SK-N-MC (cell line): ENCODE measurements around the gene NTRK2.

ENCODE experiments used
- DNase-seq: peaks from one replicate; pipeline ENCODE4 v3.0.0-alpha.2; 2011; ENCODE audit warnings: low read depth, low spot score
- H3K27ac ChIP-seq: fragments of 200-600 bp; sonication (generic); 2 replicates; pipeline ENCODE4 v1.5.1; 2016; ENCODE audit warnings: mixed run types
- H3K36me3 ChIP-seq: fragments of 200-600 bp; sonication (generic); 2 replicates; pipeline ENCODE4 v1.6.1; 2017; ENCODE audit warnings: antibody characterized with exemption, low read length, mixed read lengths; ENCODE audit not compliant: insufficient read depth
- H3K4me3 ChIP-seq: fragments of 200-600 bp; sonication (generic); 2 replicates; pipeline ENCODE4 v1.5.1; 2016
- H3K9ac ChIP-seq: fragments of 200-600 bp; sonication (generic); 2 replicates; pipeline ENCODE4 v1.8.0; 2017; ENCODE audit warnings: mixed run types, mixed read lengths; ENCODE audit not compliant: insufficient read length
- H3K9me3 ChIP-seq: fragments of 200-600 bp; sonication (generic); 2 replicates; pipeline ENCODE4 v1.6.1; 2017; ENCODE audit warnings: low read depth, mild to moderate bottlenecking, antibody characterized with exemption, low read length, moderate library complexity, mixed read lengths
- EZH2 ChIP-seq: fragments of 200-600 bp; sonication (generic); IDR thresholded peaks from one replicate; pipeline ENCODE4 v1.6.1; 2017; ENCODE audit warnings: antibody characterized with exemption
- FOXP2 ChIP-seq: optimal IDR thresholded peaks from 2 replicates; pipeline ENCODE3; 2011; ENCODE audit warnings: mild to moderate bottlenecking, moderate library complexity; ENCODE audit not compliant: insufficient read depth; ENCODE audit errors: extremely low read length, control extremely low read depth
- POLR2AphosphoS5 ChIP-seq: IDR thresholded peaks from 2 replicates; pipeline ENCODE4 v1.6.1; 2012; ENCODE audit warnings: mild to moderate bottlenecking, low read depth, low read length, borderline replicate concordance

NTRK2 gene

DNA sequence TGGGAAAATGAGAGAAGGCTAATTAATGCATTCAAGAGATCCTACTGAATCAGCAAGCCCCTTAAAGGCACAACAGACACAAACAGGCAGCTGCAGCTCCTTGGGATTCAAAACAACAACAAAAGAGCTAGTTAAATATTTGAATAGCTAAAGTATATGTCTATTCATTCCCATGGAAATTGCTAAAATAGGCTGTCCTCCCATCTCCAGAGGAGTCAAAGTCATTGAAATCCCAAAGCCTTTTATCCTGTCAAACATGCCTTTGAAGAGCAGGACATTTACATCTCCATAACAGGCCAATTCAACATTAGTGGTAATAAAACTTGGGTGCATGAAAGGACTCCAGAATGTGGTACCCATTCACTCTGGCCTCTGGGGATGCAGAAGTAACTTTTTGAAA lies 177.4 kb downstream of the NTRK2 start:
- Histone ChIP-seq H3K9ac (no peak overlapping the region), H3K27ac (no peak overlapping the region), H3K36me3 (no peaks in the 10 kb centered on the region), H3K4me3 (no peak overlapping the region), H3K9me3 (no peaks in the 10 kb centered on the region)
- TF ChIP-seq FOXP2 (no peak), POLR2AphosphoS5 (no peak), EZH2 (no peak)
- DNase-seq: no peak

DNA sequence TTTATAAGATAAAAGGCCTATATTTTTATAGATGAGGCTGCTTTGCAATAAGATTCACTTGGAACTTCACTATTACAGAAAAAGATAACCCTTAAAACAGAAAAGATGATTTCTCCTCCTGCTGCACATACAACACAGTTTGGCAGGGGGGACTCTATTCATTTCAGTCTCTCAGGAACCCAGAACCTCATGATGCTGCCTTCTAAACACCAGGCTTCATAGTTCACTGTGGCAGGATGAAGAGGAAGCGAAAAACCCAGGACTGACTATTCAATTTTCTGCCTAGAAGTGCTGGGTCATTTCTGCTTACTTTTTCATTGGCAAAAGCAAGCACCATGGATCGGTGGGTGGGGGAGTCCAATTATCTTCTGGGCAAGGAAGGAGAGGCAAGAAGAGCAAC lies 179.5 kb downstream of the NTRK2 start:
- DNase-seq: no peak
- no peak for TF ChIP-seq POLR2AphosphoS5
- TF ChIP-seq EZH2: no peak
- no peak for TF ChIP-seq FOXP2
- Histone ChIP-seq H3K4me3 (no peak overlapping the region), H3K27ac (no peak overlapping the region), H3K9ac (no peak overlapping the region), H3K9me3 (no peaks in the 10 kb centered on the region), H3K36me3 (no peaks in the 10 kb centered on the region)

- Histone ChIP-seq H3K9me3 (no peaks in the 10 kb centered on the region), H3K4me3 (no peak overlapping the region), H3K27ac (no peak overlapping the region), H3K36me3 (no peaks in the 10 kb centered on the region), H3K9ac (no peak overlapping the region)
- no peak for DNase-seq
- TF ChIP-seq POLR2AphosphoS5 (no peak), FOXP2 (no peak), EZH2 (no peak)
These were observed 181.4 kb downstream of the NTRK2 start for GRCh38 chr9:84850830-84851392.

- H3K36me3 ChIP-seq: no peaks in the 10 kb centered on the region
- H3K27ac ChIP-seq: no peak overlapping the region
- TF ChIP-seq POLR2AphosphoS5 (no peak), EZH2 (no peak), FOXP2 (no peak)
- H3K4me3 ChIP-seq: no peak overlapping the region
- H3K9ac ChIP-seq: no peak overlapping the region
- H3K9me3 ChIP-seq: no peaks in the 10 kb centered on the region
- DNase-seq: no peak
These were observed 182.5 kb downstream of the NTRK2 start for GRCh38 chr9:84851935-84852585.

- no peaks in the 10 kb centered on the region for H3K9me3 ChIP-seq
- H3K4me3 ChIP-seq: no peak overlapping the region
- H3K27ac ChIP-seq: no peak overlapping the region
- no peak overlapping the region for H3K9ac ChIP-seq
- no peak for DNase-seq
- H3K36me3 ChIP-seq: no peaks in the 10 kb centered on the region
- no peak for TF ChIP-seq EZH2
- no peak for TF ChIP-seq POLR2AphosphoS5
- TF ChIP-seq FOXP2: no peak
These were observed 183.2 kb downstream of the NTRK2 start for GRCh38 chr9:84852617-84853301.

DNA sequence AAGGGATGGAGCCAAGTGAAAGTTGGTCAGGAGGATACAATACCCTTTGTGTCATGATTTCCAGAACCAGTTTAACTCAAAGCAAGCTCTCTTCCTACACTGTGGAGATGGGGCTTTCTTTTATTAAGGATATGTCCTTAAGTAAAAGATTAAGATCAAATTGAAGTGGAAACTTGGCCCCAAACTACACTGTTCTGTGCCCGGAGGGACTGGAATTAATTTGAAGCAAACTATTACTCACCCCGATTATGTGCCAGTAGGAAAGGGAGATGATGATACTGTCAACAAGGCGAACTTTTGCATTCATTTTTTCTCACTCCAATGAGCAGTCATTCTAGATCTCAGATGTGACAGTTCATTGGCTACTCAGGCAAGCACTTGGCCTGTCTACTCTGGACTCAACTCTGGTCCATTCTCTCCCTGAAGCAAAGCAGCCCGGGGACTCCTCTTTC lies 186.7 kb downstream of the NTRK2 start:
- no peak for TF ChIP-seq POLR2AphosphoS5
- no peak for TF ChIP-seq EZH2
- TF ChIP-seq FOXP2: no peak
- H3K4me3 ChIP-seq: no peak overlapping the region
- no peak overlapping the region for H3K9ac ChIP-seq
- H3K9me3 ChIP-seq: no peaks in the 10 kb centered on the region
- DNase-seq: no peak
- H3K27ac ChIP-seq: no peak overlapping the region
- H3K36me3 ChIP-seq: no peaks in the 10 kb centered on the region

DNA sequence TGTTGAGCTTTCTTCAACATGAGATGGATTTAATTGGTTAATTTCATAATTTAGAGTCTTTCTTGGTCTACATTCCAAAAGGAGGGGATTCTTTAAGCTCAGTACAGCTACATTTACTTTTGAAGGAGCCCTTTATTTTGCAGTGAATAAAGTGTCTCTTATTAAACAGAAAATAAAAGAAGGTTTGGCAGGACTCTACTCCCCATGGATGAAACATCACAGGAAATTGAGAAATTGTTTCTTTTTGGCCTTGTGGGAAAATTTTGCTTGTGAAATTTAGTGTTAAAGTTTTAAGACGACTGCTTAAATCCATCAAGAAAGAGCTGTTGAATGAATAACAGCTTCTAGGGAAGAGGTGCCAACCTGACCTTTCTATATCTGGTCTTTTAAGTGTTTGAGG lies 187.7 kb downstream of the NTRK2 start:
- DNase-seq: no peak
- Histone ChIP-seq H3K36me3 (no peaks in the 10 kb centered on the region), H3K4me3 (no peak overlapping the region), H3K9ac (no peak overlapping the region), H3K27ac (no peak overlapping the region), H3K9me3 (no peaks in the 10 kb centered on the region)
- TF ChIP-seq FOXP2 (no peak), EZH2 (no peak), POLR2AphosphoS5 (no peak)

- TF ChIP-seq FOXP2 (no peak), POLR2AphosphoS5 (no peak), EZH2 (no peak)
- no peak overlapping the region for H3K27ac ChIP-seq
- H3K9ac ChIP-seq: no peak overlapping the region
- H3K36me3 ChIP-seq: no peaks in the 10 kb centered on the region
- H3K9me3 ChIP-seq: no peaks in the 10 kb centered on the region
- no peak for DNase-seq
- H3K4me3 ChIP-seq: no peak overlapping the region
These were observed 188.8 kb downstream of the NTRK2 start for GRCh38 chr9:84858364-84858763.
